ENCODE data around the gene SLC16A5.

GRCh38 chr17:75064867-75065561 lies 22.7 kb upstream of the SLC16A5 start:
- TF ChIP-seq CTCF (IDR thresholded peaks at IDR 0.05): no peak
- no peak for TF ChIP-seq EZH2 (IDR thresholded peaks at IDR 0.05; ENCODE audit: borderline replicate concordance, insufficient read depth, low read depth, low read length, poor library complexity, severe bottlenecking)
